GM21390 (cell line): ENCODE measurements around the gene ERICH4.

Experiments
- ATAC-seq: cut with Tn5 transposase; IDR thresholded peaks from one replicate; pipeline ENCODE4 v1.9.1; 2021; ENCODE audit not compliant: unreplicated experiment

The ERICH4 gene

DNA sequence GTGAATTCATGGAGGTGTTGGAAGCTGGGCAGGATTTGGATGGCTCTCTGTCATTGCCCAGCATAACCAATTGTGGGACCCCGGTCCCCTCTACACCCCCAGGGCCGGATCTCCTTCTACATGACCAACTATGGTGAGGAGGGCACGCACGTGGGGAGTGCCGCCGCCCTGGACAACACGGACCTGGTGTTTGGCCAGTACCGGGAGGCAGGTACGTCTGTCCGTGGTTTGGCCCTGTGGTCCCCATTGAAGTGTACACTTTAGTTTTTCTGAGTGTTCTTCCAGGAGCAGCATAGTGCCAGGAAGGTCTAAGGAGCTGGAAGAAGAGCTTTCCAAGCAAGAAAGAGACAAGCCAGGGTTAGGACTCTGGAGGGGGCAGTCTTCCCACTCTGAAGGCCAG, 29.0 kb upstream of the ERICH4 start:
- ATAC-seq = no peak

DNA sequence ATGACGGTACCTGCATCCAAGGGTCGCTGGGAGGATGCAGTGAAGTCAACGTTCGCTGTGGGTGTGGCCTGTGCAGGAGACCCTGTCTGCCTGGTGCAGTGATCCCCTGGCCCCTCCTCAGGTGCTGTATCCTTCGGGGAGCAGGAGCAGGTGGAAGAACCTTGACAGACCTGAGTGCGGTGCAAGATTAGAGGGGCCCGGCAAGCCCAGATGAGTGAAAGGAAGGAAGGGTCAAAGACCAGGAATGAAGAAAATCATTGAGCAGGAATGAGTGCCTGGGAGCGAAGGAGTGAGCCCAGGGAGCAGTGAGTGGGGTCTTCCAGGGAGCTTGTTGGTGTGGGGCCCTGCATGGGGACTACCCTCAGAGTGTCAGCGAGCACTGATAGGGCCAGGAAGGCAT, 28.5 kb upstream of the ERICH4 start:
- no peak for ATAC-seq

GRCh38 chr19:41415154-41415571, 27.8 kb upstream of the ERICH4 start:
- no peak for ATAC-seq

DNA sequence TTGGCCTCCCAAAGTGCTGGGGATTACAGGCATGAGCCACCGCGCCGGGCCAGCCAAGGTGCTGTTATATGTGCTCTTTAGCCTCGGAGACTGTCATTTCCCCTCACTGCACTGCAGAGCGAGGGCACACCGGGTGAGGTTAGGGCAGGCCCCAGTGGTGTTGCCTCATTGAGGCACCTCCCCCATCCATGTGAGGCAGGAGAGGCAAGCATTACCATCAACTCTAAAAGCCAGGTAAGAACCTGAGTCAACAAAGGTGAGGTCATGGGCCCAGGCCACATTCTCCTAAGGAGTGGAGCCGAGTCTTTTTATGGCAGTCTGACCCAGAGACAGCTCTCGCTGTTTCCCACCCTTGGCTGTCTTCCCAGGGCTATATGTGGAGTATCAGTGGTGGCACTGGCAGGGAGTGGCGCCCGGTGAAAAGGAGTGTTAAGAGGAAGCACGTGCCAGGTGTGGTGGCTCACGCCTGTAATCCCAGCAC, 26.7 kb upstream of the ERICH4 start:
- ATAC-seq = no peak

- ATAC-seq = no peak
Measured at GRCh38 chr19:41420101-41420880, 22.7 kb upstream of the ERICH4 start.

- ATAC-seq = no peak
Measured at GRCh38 chr19:41421314-41421713, 21.6 kb upstream of the ERICH4 start.

DNA sequence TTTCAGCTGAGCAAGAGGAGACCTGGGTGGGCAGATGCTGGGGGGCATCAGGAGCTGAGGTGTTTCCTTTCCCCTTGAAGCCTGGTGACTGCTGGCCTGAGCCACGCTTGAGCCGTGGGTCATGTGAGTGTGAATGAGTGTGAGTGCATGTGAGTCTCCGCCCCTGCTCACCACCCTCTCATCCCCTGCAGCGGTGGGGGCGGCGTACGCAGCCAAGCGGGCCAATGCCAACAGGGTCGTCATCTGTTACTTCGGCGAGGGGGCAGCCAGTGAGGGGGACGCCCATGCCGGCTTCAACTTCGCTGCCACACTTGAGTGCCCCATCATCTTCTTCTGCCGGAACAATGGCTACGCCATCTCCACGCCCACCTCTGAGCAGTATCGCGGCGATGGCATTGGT, 21.0 kb upstream of the ERICH4 start:
- ATAC-seq = no peak

DNA sequence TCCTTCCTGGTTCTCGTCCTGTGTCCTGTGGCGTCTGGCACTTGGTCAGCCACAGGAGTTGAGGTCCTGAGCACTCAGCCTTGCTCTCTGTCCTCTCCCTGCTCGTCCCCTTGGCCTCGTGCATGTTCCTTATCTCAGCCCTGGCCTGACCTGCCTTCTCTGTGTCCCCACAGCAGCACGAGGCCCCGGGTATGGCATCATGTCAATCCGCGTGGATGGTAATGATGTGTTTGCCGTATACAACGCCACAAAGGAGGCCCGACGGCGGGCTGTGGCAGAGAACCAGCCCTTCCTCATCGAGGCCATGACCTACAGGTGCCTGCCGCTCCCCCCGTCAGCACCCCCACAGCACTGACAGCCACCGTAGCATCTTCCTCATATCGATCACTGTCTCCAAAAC, 20.5 kb upstream of the ERICH4 start:
- no peak for ATAC-seq

DNA sequence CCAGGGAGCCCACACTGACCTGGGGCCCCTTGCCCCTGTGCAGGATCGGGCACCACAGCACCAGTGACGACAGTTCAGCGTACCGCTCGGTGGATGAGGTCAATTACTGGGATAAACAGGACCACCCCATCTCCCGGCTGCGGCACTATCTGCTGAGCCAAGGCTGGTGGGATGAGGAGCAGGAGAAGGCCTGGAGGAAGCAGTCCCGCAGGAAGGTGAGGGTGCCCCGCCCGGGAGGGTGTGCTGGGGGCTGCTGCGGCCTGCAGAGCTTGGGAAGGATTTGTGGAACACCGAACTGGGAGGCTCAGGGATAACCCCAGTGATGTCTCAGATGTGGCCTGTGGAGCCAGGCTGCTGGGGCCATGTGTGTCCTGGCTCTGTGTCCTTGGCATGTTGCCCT, 20.0 kb upstream of the ERICH4 start:
- ATAC-seq = no peak

- ATAC-seq = no peak
Measured at GRCh38 chr19:41424335-41425173, 18.4 kb upstream of the ERICH4 start.

- ATAC-seq = no peak
Measured at GRCh38 chr19:41425174-41426115, 17.5 kb upstream of the ERICH4 start.

DNA sequence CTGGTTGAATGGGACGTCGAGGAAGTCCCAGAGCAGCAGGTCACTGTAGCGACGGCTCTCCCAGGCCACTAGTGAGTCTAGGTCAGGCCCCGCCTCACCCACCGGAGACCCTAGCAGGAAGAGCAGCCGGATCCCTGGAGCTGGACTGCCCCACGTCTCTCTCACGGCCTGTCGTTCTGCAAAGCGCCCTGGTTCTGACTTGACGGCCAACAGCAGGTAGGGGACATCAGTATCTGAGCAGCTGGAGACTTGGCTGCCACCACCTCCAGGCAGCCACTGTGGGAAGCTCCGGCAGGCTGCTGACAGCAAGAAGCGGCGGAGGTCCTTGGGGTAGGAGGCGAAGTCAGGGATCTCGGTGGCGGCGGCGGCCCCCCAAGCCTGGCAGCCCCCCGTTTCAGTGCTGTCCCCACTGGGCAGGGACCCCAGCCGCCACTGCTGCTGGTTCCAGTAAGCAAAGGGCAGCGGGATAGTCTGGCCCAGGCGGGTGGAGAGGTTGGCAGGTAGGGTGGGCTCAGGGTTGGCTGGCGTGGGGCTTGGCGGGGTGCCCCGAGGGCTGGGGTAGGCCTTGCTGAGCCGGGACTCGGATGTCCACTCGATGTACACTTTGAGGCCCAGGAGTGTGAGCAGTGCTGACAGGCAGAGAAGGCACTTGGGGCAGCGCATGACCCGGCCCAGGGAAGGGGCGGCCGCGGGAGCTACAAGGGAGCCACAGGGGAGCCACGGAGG, 16.7 kb upstream of the ERICH4 start:
- ATAC-seq = no peak

- no peak for ATAC-seq
Measured at GRCh38 chr19:41426952-41427646, 15.9 kb upstream of the ERICH4 start, which contains the start of gene B3GNT8. Gene B3GNT8 (minus strand): TSS chr19:41427374. CDS start chr19:41426778, 596 bp downstream.

DNA sequence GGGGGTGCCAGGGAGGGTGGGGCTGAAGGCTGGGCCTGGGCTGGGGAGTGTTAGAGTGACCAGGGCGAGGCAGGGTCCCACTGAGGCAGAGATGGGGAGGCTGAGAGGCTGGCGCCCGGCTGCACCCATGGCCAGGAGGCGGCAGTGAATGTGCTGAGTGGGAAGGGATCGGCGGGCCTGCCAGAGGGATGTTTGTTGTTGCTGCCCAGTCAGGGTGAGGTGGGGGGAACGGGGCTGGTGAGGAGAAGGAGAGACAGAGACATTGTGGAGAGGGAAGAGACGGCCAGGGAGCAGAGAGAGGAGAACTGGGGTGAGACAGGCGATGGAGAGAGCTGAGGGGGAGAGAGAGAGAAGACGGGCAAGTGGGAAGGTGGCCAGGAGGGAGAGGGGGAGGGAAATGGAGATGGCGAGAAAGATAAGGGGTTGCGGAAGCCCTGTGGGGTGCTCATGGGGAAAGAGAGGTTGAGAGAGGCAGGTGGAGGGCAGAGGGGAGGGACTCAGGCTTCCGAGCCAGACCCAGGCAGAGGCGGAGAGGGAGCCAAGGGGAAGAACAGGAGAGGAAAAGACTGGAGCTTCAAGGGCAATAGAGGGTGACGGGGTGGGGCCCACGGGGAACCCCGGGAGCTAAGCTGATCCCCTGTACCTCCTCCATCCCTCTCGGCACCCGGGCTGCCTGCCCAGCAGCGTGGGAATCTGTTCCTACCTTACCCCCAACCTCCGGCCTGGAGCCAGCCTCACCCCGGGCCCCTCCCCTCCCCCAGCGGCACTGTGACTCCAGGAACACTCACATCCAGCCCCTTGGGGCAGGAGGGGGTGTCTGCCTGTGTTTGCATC, 15.1 kb upstream of the ERICH4 start:
- no peak for ATAC-seq

DNA sequence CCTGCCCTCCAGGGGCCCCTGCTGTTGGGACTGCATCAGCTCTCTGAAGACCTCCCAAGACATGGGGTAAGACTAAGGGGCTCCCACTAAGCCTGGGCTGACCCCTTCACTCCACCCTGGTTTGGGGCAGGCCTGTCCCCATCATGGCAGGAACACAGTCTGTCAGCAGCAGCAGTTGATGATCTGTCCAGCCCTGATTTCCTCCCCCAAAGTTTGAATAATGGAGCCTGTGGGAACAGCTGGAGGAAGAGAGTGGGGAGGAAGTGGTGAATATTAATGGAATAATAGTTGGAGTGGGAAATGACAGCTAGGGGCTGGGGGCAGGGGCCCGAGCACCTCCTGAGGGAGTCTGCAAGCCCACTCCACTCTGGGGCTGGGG, 14.5 kb upstream of the ERICH4 start:
- ATAC-seq = no peak

DNA sequence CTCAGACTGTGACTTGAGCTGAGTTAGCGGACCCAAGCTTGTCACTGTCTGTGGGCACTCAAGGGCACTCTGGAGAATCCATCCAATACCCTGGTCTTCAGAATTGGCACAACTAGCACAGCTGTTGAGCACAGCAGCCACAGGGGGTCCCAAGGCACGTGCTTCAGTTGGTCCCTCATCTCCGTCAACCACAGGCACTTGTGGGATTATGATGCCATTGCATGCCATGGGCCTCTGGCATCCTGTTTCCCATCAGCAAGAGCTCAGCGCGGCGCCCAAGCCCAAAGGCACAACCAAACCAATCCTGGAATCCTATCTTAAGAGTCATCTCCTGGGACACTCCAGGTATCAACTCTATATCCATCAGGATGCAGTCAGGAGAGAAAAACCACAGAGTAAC, 12.0 kb upstream of the ERICH4 start:
- no peak for ATAC-seq

DNA sequence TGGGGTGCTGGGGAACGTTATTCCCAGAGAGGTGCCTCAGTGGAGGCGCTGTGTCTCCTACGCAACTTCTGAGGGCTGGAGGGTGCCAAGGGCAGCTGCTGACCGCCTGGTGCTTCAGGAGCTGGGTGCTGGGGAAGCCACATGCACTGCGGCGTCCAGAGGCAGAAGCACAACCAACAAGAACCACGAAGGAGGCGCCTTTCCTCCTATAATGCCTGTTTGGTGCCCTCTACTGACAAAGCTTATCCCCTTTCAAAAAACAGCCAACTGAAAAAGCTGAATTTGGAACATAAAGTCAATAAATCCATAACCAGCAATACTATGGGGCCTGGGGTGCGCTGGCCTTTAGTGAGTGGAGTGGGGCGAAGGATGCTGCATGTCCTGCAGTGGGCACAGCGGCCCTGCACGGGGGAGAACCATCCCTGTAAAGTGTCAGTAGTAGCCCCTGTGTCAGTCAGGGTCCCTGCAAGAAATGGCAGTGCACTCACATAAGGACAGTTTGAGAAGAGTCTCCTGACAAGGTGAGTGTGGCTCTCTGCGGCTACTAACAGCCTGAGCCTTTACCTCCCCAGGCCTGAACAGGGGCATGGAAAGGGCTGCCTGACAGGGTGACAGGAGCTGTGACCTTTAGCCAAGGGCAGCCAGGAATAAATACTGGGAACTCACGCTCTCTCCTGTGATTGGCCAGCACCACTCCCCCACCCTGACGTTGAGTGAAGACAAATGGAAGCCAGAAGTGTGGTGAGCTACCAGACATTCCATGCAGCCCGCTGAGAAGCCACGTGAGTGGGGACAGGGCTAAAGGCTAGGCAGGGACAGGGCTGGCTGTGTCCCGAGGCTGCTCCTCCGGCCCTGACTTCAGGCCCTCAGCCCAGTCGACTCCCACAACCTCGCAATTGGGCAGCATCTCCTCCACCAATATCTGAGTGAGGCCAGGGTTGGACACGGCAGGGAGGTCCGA, 11.2 kb upstream of the ERICH4 start:
- no peak for ATAC-seq

DNA sequence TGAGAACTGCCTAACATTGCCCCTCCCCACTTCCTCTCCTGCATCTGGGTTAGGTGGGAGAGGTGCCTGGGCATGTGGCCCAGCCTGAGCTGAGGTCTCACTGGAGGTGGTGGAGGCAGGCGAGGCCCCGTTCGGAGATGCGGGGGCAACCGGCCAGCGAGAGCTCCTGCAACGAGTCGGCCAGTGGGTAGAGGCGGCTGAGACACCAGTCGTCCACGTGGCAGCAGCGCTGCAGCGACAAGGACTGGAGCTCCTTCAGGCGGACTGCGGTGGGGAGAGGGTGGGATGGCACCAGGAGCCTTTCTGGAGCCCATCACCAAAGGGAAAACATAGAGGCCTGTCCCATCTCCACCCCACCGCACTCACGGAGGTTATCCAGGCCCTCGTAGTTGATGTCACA, 9.8 kb upstream of the ERICH4 start:
- ATAC-seq = no peak
